K562 (cell line): Measurements from ENCODE around the gene YBX1. TPM values are rescaled to one million over a fixed set of nuclear protein-coding genes. Genes with fewer than 3 reads are reported as not detected.

Experiments used
- CBX5 ChIP-seq: IDR thresholded peaks from 2 replicates; pipeline ENCODE4 v1.6.1; 2014; ENCODE audit warnings: low read depth, borderline replicate concordance
- CREB1 ChIP-seq, 2 experiments: sonication (generic) in 1 of 2; formaldehyde crosslinking in 1 of 2; IDR thresholded peaks; 2 replicates each; pipeline versions ENCODE4 v1.6.1 to v1.8.0; 2012 to 2022; ENCODE audit warnings: inconsistent platforms in 1 of 2, mild to moderate bottlenecking in 1 of 2, missing genetic modification reagents in 1 of 2, moderate library complexity in 1 of 2
- ETV6 ChIP-seq, 3 experiments: fragments of 150-350 bp in 1 of 3; sonication (generic) in 1 of 3; formaldehyde crosslinking in 1 of 3; IDR thresholded peaks; 2 replicates each; pipeline versions ENCODE4 v1.6.1 to v1.8.0; 2014 to 2022; ENCODE audit warnings: borderline replicate concordance in 2 of 3, low read depth in 2 of 3, antibody characterized with exemption in 1 of 3, low read length in 1 of 3, mild to moderate bottlenecking in 1 of 3, missing genetic modification reagents in 1 of 3
- GABPA ChIP-seq: fragments of 200-800 bp; sonication (Bioruptor generic); conservative IDR thresholded peaks from 2 replicates; pipeline ENCODE4 v1.6.1; 2016; ENCODE audit warnings: low read depth, missing genetic modification characterization, missing compliant biosample characterization
- HCFC1 ChIP-seq: IDR thresholded peaks from 2 replicates; pipeline ENCODE4 v1.6.1; 2012; ENCODE audit warnings: low read depth, low read length, improper control_type of control experiment
- KAT7 ChIP-seq: sonication (generic); formaldehyde crosslinking; IDR thresholded peaks from 2 replicates; pipeline ENCODE4 v1.8.0; 2022; ENCODE audit warnings: missing genetic modification reagents, mild to moderate bottlenecking, borderline replicate concordance
- MYNN ChIP-seq, 2 experiments: sonication (generic); formaldehyde crosslinking in 1 of 2; IDR thresholded peaks; 2 replicates each; pipeline versions ENCODE4 v1.5.0 to v1.6.1; 2016 to 2020; ENCODE audit warnings: antibody characterized with exemption in 1 of 2, missing genetic modification reagents in 1 of 2
- NFIX ChIP-seq: fragments of 250-450 bp; sonication (Bioruptor Pico); IDR thresholded peaks from 2 replicates; pipeline ENCODE4 v1.4.0; 2020; ENCODE audit warnings: low read depth, mild to moderate bottlenecking, moderate library complexity
- SP1 ChIP-seq: sonication (generic); formaldehyde crosslinking; IDR thresholded peaks from 2 replicates; pipeline ENCODE4 v1.8.1; 2022; ENCODE audit warnings: mild to moderate bottlenecking, missing genetic modification reagents
- TEAD1 ChIP-seq, 2 experiments: fragments of 450-650 bp in 1 of 2; sonication (generic) in 1 of 2; formaldehyde crosslinking; IDR thresholded peaks; 2 replicates each; pipeline versions ENCODE4 v1.4.0 to v1.8.0; 2020 to 2022; ENCODE audit warnings: mild to moderate bottlenecking in 2 of 2, missing genetic modification reagents in 1 of 2
- ZNF143 ChIP-seq: sonication (generic); formaldehyde crosslinking; IDR thresholded peaks from 2 replicates; pipeline ENCODE4 v1.9.0; 2022; ENCODE audit warnings: mild to moderate bottlenecking, missing genetic modification reagents
- ZNF197 ChIP-seq: fragments of 200-800 bp; sonication (Bioruptor generic); IDR thresholded peaks from 2 replicates; pipeline ENCODE4 v1.6.1; 2016; ENCODE audit warnings: low read depth, missing genetic modification characterization, missing compliant biosample characterization
- ZNF263 ChIP-seq: sonication (generic); formaldehyde crosslinking; IDR thresholded peaks from 2 replicates; pipeline ENCODE4 v1.8.0; 2022; ENCODE audit warnings: mild to moderate bottlenecking, missing genetic modification reagents, borderline replicate concordance
- ZNF583 ChIP-seq: fragments of 250-450 bp; sonication (Bioruptor Pico); IDR thresholded peaks from 2 replicates; pipeline ENCODE4 v1.4.0; 2020
- polyA plus RNA-seq, 8 experiments: library from polyadenylated mRNA; depleted of rRNA in 4 of 8; stranded (reverse) in 5 of 8; unstranded in 3 of 8; fragments of >200 nt; fragmentation: Nextera tagmentation in 2 of 8; fragmentation: Illumina TruSeq in 1 of 8; extraction: Ambion mirVana in 2 of 8; extraction: Trizol in 1 of 8; gene quantifications; 2 replicates each; pipeline versions ENCODE4 v1.2.1 to v1.2.3, GENCODE V29; 2011 to 2014; ENCODE audit warnings: inconsistent platforms in 1 of 8, missing spikeins in 1 of 8
- total RNA-seq, 7 experiments: library from RNA; depleted of rRNA in 6 of 7; stranded (reverse); fragments of >200 nt in 6 of 7; fragmentation: Illumina TruSeq in 2 of 7; extraction: Trizol in 2 of 7; gene quantifications; 2 replicates each; pipeline versions ENCODE4 v1.2.1 to v1.2.3, GENCODE V29; 2011 to 2021; ENCODE audit warnings: low replicate concordance in 1 of 7
- TF ChIP-seq, protein P1 (sequence below): fragments of 250-450 bp; sonication (Bioruptor Pico); IDR thresholded peaks from 2 replicates; pipeline ENCODE4 v1.8.0; 2021; ENCODE audit warnings: moderate library complexity, mild to moderate bottlenecking, inconsistent platforms
- TF ChIP-seq, protein P2 (sequence below): sonication (generic); formaldehyde crosslinking; IDR thresholded peaks from 2 replicates; pipeline ENCODE4 v1.8.1; 2023; ENCODE audit warnings: mild to moderate bottlenecking, missing genetic modification reagents
- TF ChIP-seq, protein P3 (sequence below): fragments of 450-650 bp; formaldehyde crosslinking; IDR thresholded peaks from 2 replicates; pipeline ENCODE4 v1.4.0; 2022; ENCODE audit warnings: missing genetic modification characterization
- TF ChIP-seq, protein P4 (sequence below): IDR thresholded peaks from 2 replicates; pipeline ENCODE4 v1.6.1; 2014; ENCODE audit warnings: antibody characterized with exemption

YBX1 gene
- total and polyA plus RNA-seq, 9 of the 15 experiments (the other 6 are each of a cell fraction or from before 2014, with no cell fraction given) = 363 to 1,955 (median 1,216) TPM

DNA sequence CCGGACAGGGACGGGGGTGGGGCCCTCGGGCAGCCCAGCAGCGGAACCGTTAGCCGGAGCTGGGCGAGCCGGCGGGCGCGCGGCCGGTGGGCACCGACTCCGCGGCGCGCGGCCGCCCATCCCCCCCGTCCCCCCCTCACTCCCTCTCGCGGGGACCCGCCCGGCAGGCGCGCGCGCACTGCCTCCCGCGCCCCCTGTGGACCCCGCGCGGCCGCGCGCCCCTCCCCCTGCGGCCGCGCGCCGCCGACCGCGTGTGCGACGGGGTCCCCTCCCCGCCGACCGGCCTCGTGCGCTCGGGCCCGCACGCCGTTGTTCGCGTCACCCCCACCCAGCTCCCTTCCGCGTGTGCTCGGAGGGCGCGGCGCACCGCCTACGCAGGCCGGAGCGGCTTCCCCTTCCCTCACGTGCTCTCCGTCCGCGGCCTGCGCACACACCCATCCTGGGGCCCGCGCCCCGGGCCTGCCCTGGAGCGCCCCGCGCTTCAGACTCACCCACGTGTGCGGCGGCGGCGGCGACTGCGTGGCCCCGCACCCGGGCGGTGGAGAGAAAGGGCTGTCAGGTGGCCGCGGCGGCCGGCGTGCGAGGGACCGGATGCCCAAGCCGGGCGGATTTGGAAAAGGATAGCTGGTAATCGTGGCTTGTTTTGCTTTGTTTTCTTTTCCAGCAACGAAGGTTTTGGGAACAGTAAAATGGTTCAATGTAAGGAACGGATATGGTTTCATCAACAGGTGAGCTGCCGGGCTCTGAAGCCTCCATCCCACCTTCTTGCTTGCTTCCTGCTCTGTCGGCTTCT is 717 bp downstream of the YBX1 start (continued):
- TF ChIP-seq, protein P1, sequence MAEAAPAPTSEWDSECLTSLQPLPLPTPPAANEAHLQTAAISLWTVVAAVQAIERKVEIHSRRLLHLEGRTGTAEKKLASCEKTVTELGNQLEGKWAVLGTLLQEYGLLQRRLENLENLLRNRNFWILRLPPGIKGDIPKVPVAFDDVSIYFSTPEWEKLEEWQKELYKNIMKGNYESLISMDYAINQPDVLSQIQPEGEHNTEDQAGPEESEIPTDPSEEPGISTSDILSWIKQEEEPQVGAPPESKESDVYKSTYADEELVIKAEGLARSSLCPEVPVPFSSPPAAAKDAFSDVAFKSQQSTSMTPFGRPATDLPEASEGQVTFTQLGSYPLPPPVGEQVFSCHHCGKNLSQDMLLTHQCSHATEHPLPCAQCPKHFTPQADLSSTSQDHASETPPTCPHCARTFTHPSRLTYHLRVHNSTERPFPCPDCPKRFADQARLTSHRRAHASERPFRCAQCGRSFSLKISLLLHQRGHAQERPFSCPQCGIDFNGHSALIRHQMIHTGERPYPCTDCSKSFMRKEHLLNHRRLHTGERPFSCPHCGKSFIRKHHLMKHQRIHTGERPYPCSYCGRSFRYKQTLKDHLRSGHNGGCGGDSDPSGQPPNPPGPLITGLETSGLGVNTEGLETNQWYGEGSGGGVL (CRISPR knock-in tag) = no peak
- TF ChIP-seq SP1 (CRISPR knock-in tag) = peak; percentile 27; the same call in 1 of the 2 replicates
- no peak; a peak in 1 of 4 replicates for TF ChIP-seq ETV6 (IDR thresholded peaks at IDR 0.05; ENCODE audit: borderline replicate concordance in 1 of 2, low read depth in 2 of 2, low read length in 1 of 2)
- TF ChIP-seq ETV6 (CRISPR knock-in tag; IDR thresholded peaks at IDR 0.05; ENCODE audit: borderline replicate concordance) = peak; percentile 22; the same call in 1 of the 2 replicates
- TF ChIP-seq HCFC1 = 0 out of 2 replicates have a peak, but pooled peaks have one; percentile 4
- TF ChIP-seq ZNF197 = no peak
- no peak for TF ChIP-seq NFIX (CRISPR knock-in tag)
- no peak for TF ChIP-seq ZNF143 (CRISPR knock-in tag)
- TF ChIP-seq, protein P2, sequence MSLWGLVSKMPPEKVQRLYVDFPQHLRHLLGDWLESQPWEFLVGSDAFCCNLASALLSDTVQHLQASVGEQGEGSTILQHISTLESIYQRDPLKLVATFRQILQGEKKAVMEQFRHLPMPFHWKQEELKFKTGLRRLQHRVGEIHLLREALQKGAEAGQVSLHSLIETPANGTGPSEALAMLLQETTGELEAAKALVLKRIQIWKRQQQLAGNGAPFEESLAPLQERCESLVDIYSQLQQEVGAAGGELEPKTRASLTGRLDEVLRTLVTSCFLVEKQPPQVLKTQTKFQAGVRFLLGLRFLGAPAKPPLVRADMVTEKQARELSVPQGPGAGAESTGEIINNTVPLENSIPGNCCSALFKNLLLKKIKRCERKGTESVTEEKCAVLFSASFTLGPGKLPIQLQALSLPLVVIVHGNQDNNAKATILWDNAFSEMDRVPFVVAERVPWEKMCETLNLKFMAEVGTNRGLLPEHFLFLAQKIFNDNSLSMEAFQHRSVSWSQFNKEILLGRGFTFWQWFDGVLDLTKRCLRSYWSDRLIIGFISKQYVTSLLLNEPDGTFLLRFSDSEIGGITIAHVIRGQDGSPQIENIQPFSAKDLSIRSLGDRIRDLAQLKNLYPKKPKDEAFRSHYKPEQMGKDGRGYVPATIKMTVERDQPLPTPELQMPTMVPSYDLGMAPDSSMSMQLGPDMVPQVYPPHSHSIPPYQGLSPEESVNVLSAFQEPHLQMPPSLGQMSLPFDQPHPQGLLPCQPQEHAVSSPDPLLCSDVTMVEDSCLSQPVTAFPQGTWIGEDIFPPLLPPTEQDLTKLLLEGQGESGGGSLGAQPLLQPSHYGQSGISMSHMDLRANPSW = peak; percentile 68; the same call in 1 of the 2 replicates
- no peak for TF ChIP-seq ZNF263
- TF ChIP-seq GABPA (tag) = no peak
- TF ChIP-seq, protein P3, sequence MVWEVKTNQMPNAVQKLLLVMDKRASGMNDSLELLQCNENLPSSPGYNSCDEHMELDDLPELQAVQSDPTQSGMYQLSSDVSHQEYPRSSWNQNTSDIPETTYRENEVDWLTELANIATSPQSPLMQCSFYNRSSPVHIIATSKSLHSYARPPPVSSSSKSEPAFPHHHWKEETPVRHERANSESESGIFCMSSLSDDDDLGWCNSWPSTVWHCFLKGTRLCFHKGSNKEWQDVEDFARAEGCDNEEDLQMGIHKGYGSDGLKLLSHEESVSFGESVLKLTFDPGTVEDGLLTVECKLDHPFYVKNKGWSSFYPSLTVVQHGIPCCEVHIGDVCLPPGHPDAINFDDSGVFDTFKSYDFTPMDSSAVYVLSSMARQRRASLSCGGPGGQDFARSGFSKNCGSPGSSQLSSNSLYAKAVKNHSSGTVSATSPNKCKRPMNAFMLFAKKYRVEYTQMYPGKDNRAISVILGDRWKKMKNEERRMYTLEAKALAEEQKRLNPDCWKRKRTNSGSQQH (CRISPR knock-in tag) = peak; percentile 41; the same call in 1 of the 2 replicates
- TF ChIP-seq TEAD1 (CRISPR knock-in tag; IDR thresholded peaks at IDR 0.05) = peak in 1 of 2 experiments; percentile 54; a peak in 1 of 4 replicates
- no peak for TF ChIP-seq MYNN (IDR thresholded peaks at IDR 0.05)
- no peak for TF ChIP-seq MYNN (CRISPR knock-in tag; IDR thresholded peaks at IDR 0.05)
- TF ChIP-seq CBX5 = no peak
- 0 out of 2 replicates have a peak, but pooled peaks have one; percentile 29 for TF ChIP-seq ZNF583 (CRISPR knock-in tag)
- TF ChIP-seq CREB1 (IDR thresholded peaks at IDR 0.05) = peak; percentile 80
- TF ChIP-seq CREB1 (CRISPR knock-in tag; IDR thresholded peaks at IDR 0.05) = peak; percentile 84
- TF ChIP-seq, protein P4, sequence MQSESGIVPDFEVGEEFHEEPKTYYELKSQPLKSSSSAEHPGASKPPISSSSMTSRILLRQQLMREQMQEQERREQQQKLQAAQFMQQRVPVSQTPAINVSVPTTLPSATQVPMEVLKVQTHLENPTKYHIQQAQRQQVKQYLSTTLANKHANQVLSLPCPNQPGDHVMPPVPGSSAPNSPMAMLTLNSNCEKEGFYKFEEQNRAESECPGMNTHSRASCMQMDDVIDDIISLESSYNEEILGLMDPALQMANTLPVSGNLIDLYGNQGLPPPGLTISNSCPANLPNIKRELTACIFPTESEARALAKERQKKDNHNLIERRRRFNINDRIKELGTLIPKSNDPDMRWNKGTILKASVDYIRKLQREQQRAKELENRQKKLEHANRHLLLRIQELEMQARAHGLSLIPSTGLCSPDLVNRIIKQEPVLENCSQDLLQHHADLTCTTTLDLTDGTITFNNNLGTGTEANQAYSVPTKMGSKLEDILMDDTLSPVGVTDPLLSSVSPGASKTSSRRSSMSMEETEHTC = peak; percentile 77
- TF ChIP-seq KAT7 (CRISPR knock-in tag) = 0 out of 2 replicates have a peak, but pooled peaks have one; percentile 90
